ENCODE data around the gene KLHL26. TPM values are rescaled to one million over a fixed set of nuclear protein-coding genes. Genes with fewer than 3 reads are reported as not detected.

KLHL26 gene
- total RNA-seq, 4 donors from 2014 or later, result 3.8 to 22.2 (median 6.9) TPM

- no peak overlapping the region for H3K4me3 ChIP-seq
- peaks cover 0 to 5% of the 10 kb centered on the region in 2 donors for H3K4me1 ChIP-seq
- H3K27ac ChIP-seq, result peak overlapping the region in 1 of 2 donors; percentile 79
- H3K9me3 ChIP-seq, result no peaks in the 10 kb centered on the region
- intact Hi-C loops (cut with DNase I; ENCODE audit: low total_unique reads), result no loop called here
- TF ChIP-seq CTCF (IDR thresholded peaks at IDR 0.05), result no peak
- no peak for TF ChIP-seq POLR2A (IDR thresholded peaks at IDR 0.05)
- no peak for DNase-seq
- no peaks in the 10 kb centered on the region for H3K36me3 ChIP-seq
- H3K27me3 ChIP-seq, result no peaks in the 10 kb centered on the region
These were observed 62.7 kb downstream of the KLHL26 start for GRCh38 chr19:18699403-18700054.

- peaks cover 0 to 5% of the 10 kb centered on the region in 2 donors for H3K4me1 ChIP-seq
- peak; percentile 74 to 80 for DNase-seq
- no peaks in the 10 kb centered on the region for H3K36me3 ChIP-seq
- intact Hi-C loops (cut with DNase I; ENCODE audit: low total_unique reads), result no loop called here
- H3K27me3 ChIP-seq, result no peaks in the 10 kb centered on the region
- TF ChIP-seq CTCF (IDR thresholded peaks at IDR 0.05) (no peak), POLR2A (IDR thresholded peaks at IDR 0.05) (peak in 1 of 2 donors; percentile 18)
- H3K9me3 ChIP-seq, result no peaks in the 10 kb centered on the region
- peak overlapping the region; percentile 36 to 37 for H3K4me3 ChIP-seq
- peak overlapping the region; percentile 78 to 79 for H3K27ac ChIP-seq
These were observed 63.8 kb downstream of the KLHL26 start for GRCh38 chr19:18700501-18701249.

- Histone ChIP-seq H3K27me3 (no peaks in the 10 kb centered on the region), H3K36me3 (no peaks in the 10 kb centered on the region), H3K4me1 (peaks cover 0 to 5% of the 10 kb centered on the region in 2 donors), H3K4me3 (peak overlapping the region; percentile 36 to 37), H3K9me3 (no peaks in the 10 kb centered on the region), H3K27ac (peak overlapping the region; percentile 78 to 79)
- no peak for DNase-seq
- TF ChIP-seq CTCF (IDR thresholded peaks at IDR 0.05) (no peak), POLR2A (IDR thresholded peaks at IDR 0.05) (no peak)
- intact Hi-C loops (cut with DNase I; ENCODE audit: low total_unique reads), result no loop called here
These were observed 64.4 kb downstream of the KLHL26 start for GRCh38 chr19:18701250-18701608.

- Histone ChIP-seq H3K27ac (no peak overlapping the region), H3K4me3 (no peak overlapping the region), H3K27me3 (no peaks in the 10 kb centered on the region), H3K9me3 (no peaks in the 10 kb centered on the region), H3K36me3 (no peaks in the 10 kb centered on the region), H3K4me1 (peaks cover 0 to 5% of the 10 kb centered on the region in 2 donors)
- intact Hi-C loops (cut with DNase I; ENCODE audit: low total_unique reads), result no loop called here
- DNase-seq, result no peak
- no peak for TF ChIP-seq CTCF (IDR thresholded peaks at IDR 0.05)
- TF ChIP-seq POLR2A (IDR thresholded peaks at IDR 0.05), result no peak
These were observed 67.2 kb downstream of the KLHL26 start for GRCh38 chr19:18704054-18704453.

GRCh38 chr19:18704971-18705370 is 68.1 kb downstream of the KLHL26 start:
- TF ChIP-seq CTCF (IDR thresholded peaks at IDR 0.05) (no peak), POLR2A (IDR thresholded peaks at IDR 0.05) (no peak)
- Histone ChIP-seq H3K27ac (no peak overlapping the region), H3K27me3 (no peaks in the 10 kb centered on the region), H3K9me3 (no peaks in the 10 kb centered on the region), H3K4me3 (no peak overlapping the region), H3K4me1 (peaks cover 0 to 5% of the 10 kb centered on the region in 2 donors), H3K36me3 (no peaks in the 10 kb centered on the region)
- DNase-seq, result no peak
- intact Hi-C loops (cut with DNase I; ENCODE audit: low total_unique reads), result no loop called here

Measured in uterus (tissue), 4 donors.